ENCODE data around the gene PSMD9.

GRCh38 chr12:121911824-121912585 lies 23.4 kb downstream of the PSMD9 start:
- TF ChIP-seq CTCF (IDR thresholded peaks at IDR 0.05) (no peak), POLR2A (IDR thresholded peaks at IDR 0.05) (no peak), POLR2AphosphoS5 (IDR thresholded peaks at IDR 0.05) (no peak)
